SU-DHL-6 (cell line): Measurements from ENCODE around the gene SIGLEC6.

Experiments
- H2AFZ ChIP-seq: fragments of 200-600 bp; sonication (generic); 2 replicates; pipeline ENCODE4 v1.6.1; 2014; ENCODE audit warnings: low read depth, mild to moderate bottlenecking, moderate library complexity, mixed read lengths, antibody characterized with exemption, low read length; ENCODE audit not compliant: severe bottlenecking
- H3F3A ChIP-seq: fragments of 200-600 bp; shearing (Covaris generic); 2 replicates; pipeline ENCODE4 v1.6.0; 2016; ENCODE audit warnings: antibody characterized with exemption, mild to moderate bottlenecking; ENCODE audit not compliant: insufficient read depth
- H3K27ac ChIP-seq: fragments of 200-600 bp; sonication (generic); 2 replicates; pipeline ENCODE4 v1.5.1; 2016; ENCODE audit warnings: low read depth, mild to moderate bottlenecking, low read length, moderate library complexity, mixed read lengths
- H3K27me3 ChIP-seq: fragments of 200-600 bp; sonication (generic), shearing (Covaris generic); 2 replicates; pipeline ENCODE4 v1.6.0; 2014; ENCODE audit warnings: mild to moderate bottlenecking, low read length
- H3K36me3 ChIP-seq: fragments of 200-600 bp; sonication (generic); 2 replicates; pipeline ENCODE4 v1.6.1; 2014; ENCODE audit warnings: mild to moderate bottlenecking, low read length, mixed read lengths
- H3K4me2 ChIP-seq: fragments of 300-600, 200-600 bp; shearing (Covaris generic), sonication (generic); 2 replicates; pipeline ENCODE4 v1.6.0; 2014; ENCODE audit warnings: low read length, low read depth, mild to moderate bottlenecking; ENCODE audit not compliant: poor library complexity, severe bottlenecking
- H3K4me3 ChIP-seq: fragments of 200-600 bp; sonication (generic); 2 replicates; pipeline ENCODE4 v1.5.1; 2014; ENCODE audit warnings: antibody characterized with exemption, low read length, mild to moderate bottlenecking, mixed read lengths; ENCODE audit not compliant: insufficient read depth, poor library complexity, severe bottlenecking
- H3K79me2 ChIP-seq: fragments of 200-600 bp; sonication (generic); 2 replicates; pipeline ENCODE4 v1.6.1; 2014; ENCODE audit warnings: mild to moderate bottlenecking, low read length, moderate library complexity; ENCODE audit not compliant: insufficient read depth
- H3K9ac ChIP-seq: fragments of 200-600 bp; sonication (generic); 2 replicates; pipeline ENCODE4 v1.7.0; 2014; ENCODE audit warnings: mild to moderate bottlenecking, low read length
- H3K9me2 ChIP-seq: fragments of 200-600 bp; sonication (generic); replicated peaks from 2 replicates; pipeline ENCODE4 v1.6.1; 2014; ENCODE audit warnings: low read length; ENCODE audit not compliant: insufficient read depth
- H3K9me3 ChIP-seq: fragments of 200-600 bp; sonication (generic); 2 replicates; pipeline ENCODE4 v1.6.1; 2014; ENCODE audit warnings: low read length, mixed read lengths; ENCODE audit not compliant: insufficient read depth
- H4K20me1 ChIP-seq: fragments of 200-600 bp; sonication (generic); 2 replicates; pipeline ENCODE4 v1.6.1; 2014; ENCODE audit warnings: low read depth, mild to moderate bottlenecking, antibody characterized with exemption, low read length, moderate library complexity, mixed read lengths
- EZH2phosphoT487 ChIP-seq: fragments of 200-600 bp; sonication (generic), shearing (Covaris generic); conservative IDR thresholded peaks from 2 replicates; pipeline ENCODE4 v1.6.1; 2018; ENCODE audit warnings: mild to moderate bottlenecking, antibody characterized with exemption, low read length, moderate library complexity, mixed read lengths
- TF ChIP-seq, protein P1 (sequence below): fragments of 200-600 bp; sonication (generic); IDR thresholded peaks from one replicate; pipeline ENCODE4 v1.5.1; 2017; ENCODE audit warnings: antibody characterized with exemption, mild to moderate bottlenecking, low read length, moderate library complexity; ENCODE audit not compliant: insufficient read depth, poor library complexity, severe bottlenecking

SIGLEC6 gene

DNA sequence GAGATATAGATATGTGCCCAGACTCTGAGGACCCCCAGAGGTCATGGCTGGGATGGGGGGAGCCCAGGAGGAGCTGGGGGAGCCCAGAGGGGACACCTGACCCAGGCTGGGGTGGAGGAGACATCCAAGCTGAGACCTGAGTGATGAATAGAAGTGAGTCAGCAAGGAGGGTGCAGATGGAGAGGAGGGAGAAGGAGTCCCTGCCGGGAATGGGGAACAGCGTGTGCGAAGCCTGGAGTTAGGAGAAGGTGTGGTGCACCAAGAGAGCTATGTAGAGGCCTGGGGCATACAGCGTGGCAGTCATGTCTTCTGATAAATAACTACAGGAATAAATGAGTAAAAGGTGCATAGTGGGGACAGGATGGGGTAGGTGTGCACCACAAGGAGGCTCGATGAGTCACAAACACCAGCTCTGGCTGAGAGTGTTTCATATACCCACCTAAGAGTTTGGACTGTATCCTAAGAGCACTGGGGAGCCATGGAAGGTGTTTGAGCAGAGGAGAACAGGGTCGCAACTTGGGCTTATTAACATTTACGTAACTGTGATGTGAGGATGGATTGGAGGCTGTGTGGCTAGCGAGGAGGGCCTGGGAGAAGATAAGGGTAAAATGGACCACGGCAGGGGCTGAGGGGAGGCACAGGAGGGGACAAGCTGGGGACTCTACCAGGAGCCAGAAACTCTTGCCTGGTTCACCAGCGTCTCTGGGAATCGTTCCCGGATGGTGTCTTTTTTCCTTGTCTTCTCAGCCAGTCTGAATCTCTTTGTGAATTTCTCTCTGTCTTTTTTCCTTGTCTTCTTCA is 51.7 kb downstream of the SIGLEC6 start:
- Histone ChIP-seq H3K9me2 (no peaks in the 10 kb centered on the region), H3K9me3 (no peaks in the 10 kb centered on the region), H3K27me3 (no peaks in the 10 kb centered on the region), H3K4me3 (no peak overlapping the region), H3K4me2 (no peak overlapping the region), H4K20me1 (no peaks in the 10 kb centered on the region), H2AFZ (no peak overlapping the region), H3K9ac (no peak overlapping the region), H3K79me2 (no peaks in the 10 kb centered on the region), H3F3A (no peaks in the 10 kb centered on the region), H3K36me3 (no peaks in the 10 kb centered on the region), H3K27ac (no peak overlapping the region)
- TF ChIP-seq, protein P1, sequence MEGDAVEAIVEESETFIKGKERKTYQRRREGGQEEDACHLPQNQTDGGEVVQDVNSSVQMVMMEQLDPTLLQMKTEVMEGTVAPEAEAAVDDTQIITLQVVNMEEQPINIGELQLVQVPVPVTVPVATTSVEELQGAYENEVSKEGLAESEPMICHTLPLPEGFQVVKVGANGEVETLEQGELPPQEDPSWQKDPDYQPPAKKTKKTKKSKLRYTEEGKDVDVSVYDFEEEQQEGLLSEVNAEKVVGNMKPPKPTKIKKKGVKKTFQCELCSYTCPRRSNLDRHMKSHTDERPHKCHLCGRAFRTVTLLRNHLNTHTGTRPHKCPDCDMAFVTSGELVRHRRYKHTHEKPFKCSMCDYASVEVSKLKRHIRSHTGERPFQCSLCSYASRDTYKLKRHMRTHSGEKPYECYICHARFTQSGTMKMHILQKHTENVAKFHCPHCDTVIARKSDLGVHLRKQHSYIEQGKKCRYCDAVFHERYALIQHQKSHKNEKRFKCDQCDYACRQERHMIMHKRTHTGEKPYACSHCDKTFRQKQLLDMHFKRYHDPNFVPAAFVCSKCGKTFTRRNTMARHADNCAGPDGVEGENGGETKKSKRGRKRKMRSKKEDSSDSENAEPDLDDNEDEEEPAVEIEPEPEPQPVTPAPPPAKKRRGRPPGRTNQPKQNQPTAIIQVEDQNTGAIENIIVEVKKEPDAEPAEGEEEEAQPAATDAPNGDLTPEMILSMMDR, result no peak
- no peak for TF ChIP-seq EZH2phosphoT487

DNA sequence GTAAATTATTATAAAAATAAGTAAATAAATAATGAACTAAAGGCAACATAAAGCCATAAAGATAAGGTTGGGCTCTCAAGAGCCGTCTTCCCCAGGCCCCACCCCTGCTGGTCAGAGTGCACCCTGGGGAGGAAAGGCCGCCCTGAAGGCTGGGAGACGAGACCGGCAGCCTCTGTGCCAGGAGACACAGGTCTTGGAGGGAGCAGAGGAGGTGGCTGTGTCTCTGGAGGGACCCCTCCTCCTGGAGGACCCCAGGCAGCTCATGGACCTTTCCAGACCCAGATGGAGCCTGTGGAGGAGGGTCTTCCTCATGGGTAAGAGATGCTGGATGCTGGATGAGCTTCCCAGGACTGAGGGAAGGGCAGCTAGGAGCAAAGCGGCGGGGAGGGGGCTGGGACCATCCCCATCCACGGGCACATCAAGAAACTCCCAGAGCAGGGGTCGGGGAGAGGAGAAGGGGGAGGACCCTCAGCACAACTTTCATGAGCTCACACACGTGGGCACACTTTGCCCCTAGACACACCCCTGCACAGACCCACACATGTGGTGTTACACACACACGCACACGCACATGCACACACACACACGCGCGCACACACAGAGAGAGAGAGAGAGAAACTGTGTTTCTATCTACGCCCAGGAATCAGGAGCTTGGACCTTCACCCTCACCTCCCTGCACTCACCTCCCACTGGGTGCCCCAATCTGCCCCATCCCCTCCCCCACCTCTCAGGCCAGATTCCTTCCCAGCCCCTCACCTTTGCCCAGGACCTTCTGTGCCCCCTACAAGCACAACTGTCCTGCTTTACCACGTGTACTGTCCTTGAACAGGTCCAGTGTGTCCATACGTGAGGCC is 52.9 kb downstream of the SIGLEC6 start, which contains the start of gene CEACAM18:
TSS of gene CEACAM18 (plus strand) at position 159 of the 854 bp plus-strand sequence.
- no peak within 1 kb of the TSS for H3K4me3 ChIP-seq
- no peak for TF ChIP-seq EZH2phosphoT487
- H3K36me3 ChIP-seq, result no peaks in the 10 kb centered on the region

GRCh38 chr19:51477344-51477743 is 54.1 kb downstream of the SIGLEC6 start:
- Histone ChIP-seq H3K4me2 (no peak overlapping the region), H3K9ac (no peak overlapping the region), H4K20me1 (no peaks in the 10 kb centered on the region), H2AFZ (no peak overlapping the region), H3K4me3 (no peak overlapping the region), H3K27ac (no peak overlapping the region), H3K9me3 (no peaks in the 10 kb centered on the region), H3K36me3 (no peaks in the 10 kb centered on the region), H3K27me3 (no peaks in the 10 kb centered on the region), H3F3A (no peaks in the 10 kb centered on the region), H3K79me2 (no peaks in the 10 kb centered on the region), H3K9me2 (no peaks in the 10 kb centered on the region)
- TF ChIP-seq, protein P1, result no peak
- TF ChIP-seq EZH2phosphoT487, result no peak

More for the DNA sequence above, 52.9 kb downstream of the SIGLEC6 start, which contains the start of gene CEACAM18:
- H3K27me3 ChIP-seq, result no peaks in the 10 kb centered on the region
- no peak within 1 kb of the TSS for H3K4me2 ChIP-seq
- no peaks in the 10 kb centered on the region for H3K79me2 ChIP-seq
- no peak within 1 kb of the TSS for H3K9ac ChIP-seq
- no peaks in the 10 kb centered on the region for H3K9me2 ChIP-seq
- no peaks in the 10 kb centered on the region for H4K20me1 ChIP-seq
- H3K9me3 ChIP-seq, result no peaks in the 10 kb centered on the region
- no peaks in the 10 kb centered on the region for H3F3A ChIP-seq
- H3K27ac ChIP-seq, result no peak within 1 kb of the TSS
- H2AFZ ChIP-seq, result no peak within 1 kb of the TSS
